ENCODE results near the gene CCBE1.

The CCBE1 gene

DNA sequence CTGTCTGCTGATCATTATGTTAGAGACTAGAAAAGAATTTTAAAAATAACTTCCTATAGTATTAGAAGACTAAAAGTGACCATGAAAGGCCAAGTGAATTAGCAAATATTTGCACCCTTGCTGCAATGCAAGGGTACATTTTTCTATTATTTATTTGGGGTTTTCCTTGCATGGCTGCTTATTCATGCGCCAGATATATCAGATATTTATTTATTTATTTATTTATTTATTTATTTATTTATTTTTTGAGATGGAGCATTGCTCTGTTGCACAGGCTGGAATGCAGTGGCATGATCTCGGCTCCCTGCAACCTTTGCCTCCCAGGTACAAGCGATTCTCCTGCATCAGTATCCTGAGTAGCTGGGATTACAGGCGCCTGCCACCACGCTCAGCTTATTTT, 211.8 kb downstream of the CCBE1 start:
- H3K9me3 ChIP-seq (ENCODE audit: control insufficient read depth, insufficient read depth, low read length), result no peaks in the 10 kb centered on the region
- H3K4me1 ChIP-seq (ENCODE audit: control insufficient read depth, insufficient read depth, low read length), result no peaks in the 10 kb centered on the region
- H3K27me3 ChIP-seq (ENCODE audit: control insufficient read depth, insufficient read depth, low read length), result no peaks in the 10 kb centered on the region
- no peak overlapping the region for H3K4me3 ChIP-seq (ENCODE audit: low read depth, low read length)
- no peak overlapping the region for H3K27ac ChIP-seq (ENCODE audit: low read depth, low read length)
- no peak overlapping the region for H3K9ac ChIP-seq (ENCODE audit: low read depth, low read length)
- H3K36me3 ChIP-seq (ENCODE audit: control insufficient read depth, insufficient read depth, low read length), result no peaks in the 10 kb centered on the region

DNA sequence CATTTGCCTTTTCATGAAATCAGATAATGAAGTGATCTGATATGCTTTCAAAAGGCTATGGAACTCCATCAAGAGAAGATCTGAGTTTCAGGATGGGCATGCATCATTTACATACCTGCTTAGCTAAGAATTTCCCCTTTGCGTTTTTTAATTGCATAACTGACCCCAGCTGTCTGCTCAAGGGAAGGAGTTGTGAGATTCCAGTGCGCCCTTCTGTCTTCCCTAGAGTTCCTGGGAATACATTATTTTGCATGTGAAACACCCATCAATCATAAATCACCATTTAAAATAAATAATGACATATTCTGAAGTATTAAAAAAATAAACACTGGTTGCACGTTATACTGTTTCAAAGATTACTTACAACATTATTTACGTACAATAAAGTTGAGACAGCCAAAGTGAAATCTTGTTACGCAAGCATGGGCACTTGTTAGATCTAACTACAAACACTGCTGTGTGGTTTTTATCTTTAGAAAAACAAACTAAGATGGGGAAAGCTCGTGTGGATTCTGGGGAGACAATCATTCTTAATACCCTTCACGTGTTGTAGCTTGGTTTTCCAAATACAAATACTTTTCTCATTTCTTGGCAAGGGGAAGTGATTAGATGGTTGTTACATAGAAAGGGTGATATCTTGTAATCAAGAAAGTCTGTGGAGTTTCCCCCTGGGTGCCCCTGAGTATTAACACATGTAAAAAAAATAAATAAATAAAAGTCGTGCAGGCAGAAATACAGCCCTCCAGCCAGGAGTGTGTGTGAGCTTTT, 212.5 kb downstream of the CCBE1 start:
- Histone ChIP-seq H3K36me3 (ENCODE audit: control insufficient read depth, insufficient read depth, low read length) (no peaks in the 10 kb centered on the region), H3K9ac (ENCODE audit: low read depth, low read length) (no peak overlapping the region), H3K4me1 (ENCODE audit: control insufficient read depth, insufficient read depth, low read length) (no peaks in the 10 kb centered on the region), H3K27ac (ENCODE audit: low read depth, low read length) (no peak overlapping the region), H3K9me3 (ENCODE audit: control insufficient read depth, insufficient read depth, low read length) (no peaks in the 10 kb centered on the region), H3K4me3 (ENCODE audit: low read depth, low read length) (no peak overlapping the region), H3K27me3 (ENCODE audit: control insufficient read depth, insufficient read depth, low read length) (no peaks in the 10 kb centered on the region)

DNA sequence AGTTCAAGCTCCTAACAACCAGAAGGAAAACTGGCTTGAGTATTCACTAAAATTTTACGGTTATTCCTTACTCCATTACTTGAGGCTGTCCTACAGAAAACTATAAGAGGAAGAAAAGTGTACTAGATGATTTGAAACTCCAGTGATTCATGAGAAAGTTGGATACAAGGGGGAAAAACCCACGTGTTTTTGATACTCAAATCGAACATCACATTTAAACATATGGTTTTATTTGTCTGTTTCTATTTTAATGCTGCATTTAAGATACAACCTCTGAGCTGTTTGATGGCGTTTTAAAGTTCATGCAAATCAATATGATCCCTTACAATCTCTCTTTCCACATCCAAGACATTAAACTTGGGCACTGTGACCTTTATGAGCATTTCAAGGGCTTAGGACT, 213.1 kb downstream of the CCBE1 start:
- Histone ChIP-seq H3K27ac (ENCODE audit: low read depth, low read length) (no peak overlapping the region), H3K27me3 (ENCODE audit: control insufficient read depth, insufficient read depth, low read length) (no peaks in the 10 kb centered on the region), H3K4me3 (ENCODE audit: low read depth, low read length) (no peak overlapping the region), H3K36me3 (ENCODE audit: control insufficient read depth, insufficient read depth, low read length) (no peaks in the 10 kb centered on the region), H3K9ac (ENCODE audit: low read depth, low read length) (no peak overlapping the region), H3K4me1 (ENCODE audit: control insufficient read depth, insufficient read depth, low read length) (no peaks in the 10 kb centered on the region), H3K9me3 (ENCODE audit: control insufficient read depth, insufficient read depth, low read length) (no peaks in the 10 kb centered on the region)

DNA sequence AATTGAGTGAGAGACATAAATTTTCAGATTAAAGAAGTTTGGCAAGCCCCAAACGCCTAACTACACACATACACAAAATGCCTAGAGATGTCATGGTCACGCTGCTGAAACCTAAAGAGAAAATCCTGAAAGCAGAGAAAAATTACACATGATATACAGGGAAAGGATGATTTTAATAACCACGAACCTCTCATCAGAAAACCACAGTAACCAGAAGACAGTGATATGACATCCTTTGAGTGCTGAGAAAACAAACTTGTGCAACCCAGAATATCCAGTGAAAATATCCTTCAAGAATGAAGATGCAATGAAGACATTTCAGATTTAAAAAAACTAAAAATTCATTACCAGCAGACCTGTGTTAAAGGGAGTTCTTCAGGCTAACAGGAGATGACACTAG, 215.8 kb downstream of the CCBE1 start:
- Histone ChIP-seq H3K9me3 (ENCODE audit: control insufficient read depth, insufficient read depth, low read length) (no peaks in the 10 kb centered on the region), H3K27me3 (ENCODE audit: control insufficient read depth, insufficient read depth, low read length) (no peaks in the 10 kb centered on the region), H3K4me3 (ENCODE audit: low read depth, low read length) (no peak overlapping the region), H3K36me3 (ENCODE audit: control insufficient read depth, insufficient read depth, low read length) (no peaks in the 10 kb centered on the region), H3K4me1 (ENCODE audit: control insufficient read depth, insufficient read depth, low read length) (no peaks in the 10 kb centered on the region), H3K27ac (ENCODE audit: low read depth, low read length) (no peak overlapping the region), H3K9ac (ENCODE audit: low read depth, low read length) (no peak overlapping the region)

DNA sequence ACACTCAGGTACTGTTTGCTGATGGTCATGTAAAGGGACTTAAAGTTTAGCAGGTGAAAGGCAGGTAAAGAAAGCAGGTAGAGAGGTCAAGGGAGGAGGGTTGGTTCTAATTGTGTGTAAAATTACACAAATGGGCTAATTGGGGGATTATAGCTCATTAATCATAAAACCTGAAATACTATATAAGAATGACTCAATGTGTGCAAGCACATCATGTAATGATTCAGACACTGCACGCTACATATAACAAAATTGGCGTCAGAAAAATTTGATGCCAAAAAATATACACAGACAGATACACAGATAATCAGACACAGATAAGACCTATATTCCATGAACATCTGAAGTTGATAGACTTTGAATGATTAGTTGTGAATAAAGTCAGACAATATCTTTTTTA, 217.4 kb downstream of the CCBE1 start:
- Histone ChIP-seq H3K9me3 (ENCODE audit: control insufficient read depth, insufficient read depth, low read length) (no peaks in the 10 kb centered on the region), H3K4me3 (ENCODE audit: low read depth, low read length) (no peak overlapping the region), H3K9ac (ENCODE audit: low read depth, low read length) (no peak overlapping the region), H3K4me1 (ENCODE audit: control insufficient read depth, insufficient read depth, low read length) (no peaks in the 10 kb centered on the region), H3K27me3 (ENCODE audit: control insufficient read depth, insufficient read depth, low read length) (no peaks in the 10 kb centered on the region), H3K27ac (ENCODE audit: low read depth, low read length) (no peak overlapping the region), H3K36me3 (ENCODE audit: control insufficient read depth, insufficient read depth, low read length) (no peaks in the 10 kb centered on the region)

DNA sequence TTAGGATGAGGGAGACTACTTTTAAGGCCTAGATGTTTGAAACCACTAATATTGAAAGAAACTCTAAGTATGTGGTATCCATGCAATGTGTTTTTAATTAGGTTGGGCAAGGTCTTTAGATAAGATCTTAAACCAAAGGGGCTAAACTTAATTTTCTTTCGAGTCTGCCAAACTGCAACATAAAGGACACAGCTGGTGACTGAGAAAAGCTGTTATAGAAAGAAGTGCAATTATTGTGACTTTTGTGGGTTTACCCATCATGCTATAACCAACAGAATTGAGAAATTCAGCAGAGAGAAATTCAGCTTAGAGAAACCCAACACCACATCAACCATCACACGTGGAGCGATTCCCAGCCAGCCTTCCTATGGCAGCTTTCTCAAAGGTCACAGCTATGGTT, 218.6 kb downstream of the CCBE1 start:
- Histone ChIP-seq H3K9ac (ENCODE audit: low read depth, low read length) (no peak overlapping the region), H3K36me3 (ENCODE audit: control insufficient read depth, insufficient read depth, low read length) (no peaks in the 10 kb centered on the region), H3K27ac (ENCODE audit: low read depth, low read length) (no peak overlapping the region), H3K27me3 (ENCODE audit: control insufficient read depth, insufficient read depth, low read length) (no peaks in the 10 kb centered on the region), H3K4me1 (ENCODE audit: control insufficient read depth, insufficient read depth, low read length) (no peaks in the 10 kb centered on the region), H3K4me3 (ENCODE audit: low read depth, low read length) (no peak overlapping the region), H3K9me3 (ENCODE audit: control insufficient read depth, insufficient read depth, low read length) (no peaks in the 10 kb centered on the region)

DNA sequence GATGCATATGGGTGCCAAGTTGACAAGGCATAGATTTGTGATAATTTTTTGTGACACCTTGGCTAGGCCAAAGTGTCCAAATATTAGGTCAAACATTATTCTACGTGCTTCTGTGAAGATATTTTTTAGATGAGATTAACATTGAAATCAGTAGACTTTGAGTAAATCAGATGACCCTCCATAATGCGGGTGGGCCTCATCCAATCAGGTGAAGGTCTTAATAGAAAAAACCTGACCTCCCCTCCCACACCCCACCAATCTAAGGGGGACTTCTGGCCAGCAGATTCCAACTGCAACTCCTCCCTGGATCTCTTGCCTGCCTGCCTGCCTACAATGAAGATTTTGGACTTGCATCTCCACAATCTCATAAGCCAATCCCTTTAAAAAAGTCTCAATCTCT, 219.4 kb downstream of the CCBE1 start:
- Histone ChIP-seq H3K9ac (ENCODE audit: low read depth, low read length) (no peak overlapping the region), H3K27ac (ENCODE audit: low read depth, low read length) (no peak overlapping the region), H3K4me3 (ENCODE audit: low read depth, low read length) (no peak overlapping the region), H3K9me3 (ENCODE audit: control insufficient read depth, insufficient read depth, low read length) (no peaks in the 10 kb centered on the region), H3K36me3 (ENCODE audit: control insufficient read depth, insufficient read depth, low read length) (no peaks in the 10 kb centered on the region), H3K27me3 (ENCODE audit: control insufficient read depth, insufficient read depth, low read length) (no peaks in the 10 kb centered on the region), H3K4me1 (ENCODE audit: control insufficient read depth, insufficient read depth, low read length) (no peaks in the 10 kb centered on the region)

DNA sequence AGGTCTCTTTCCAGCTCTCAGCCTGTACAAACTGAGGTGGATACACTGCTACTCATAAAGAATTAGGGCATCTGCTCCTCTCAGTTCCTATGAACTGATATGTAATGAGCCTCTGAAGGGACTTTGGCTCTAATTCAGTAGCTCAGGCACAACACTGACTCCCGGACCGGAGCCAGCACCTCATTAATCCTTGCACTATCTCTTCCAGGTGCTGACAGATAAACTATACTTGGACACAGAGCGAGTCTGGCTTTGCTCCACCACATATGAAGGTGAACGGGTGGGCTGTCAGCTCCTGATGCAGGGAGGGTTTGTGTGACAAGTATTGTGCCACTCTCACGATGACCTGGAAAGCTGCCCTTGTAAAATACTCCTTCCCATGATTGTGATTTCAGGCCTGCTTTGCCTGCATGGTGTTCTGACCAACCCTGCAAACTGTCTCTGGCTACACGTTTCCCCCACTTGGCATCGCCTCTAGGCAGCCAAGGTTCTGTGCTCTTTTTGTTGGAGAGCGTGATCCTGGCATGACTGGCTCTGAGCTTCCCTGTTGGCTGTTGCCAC, 226.6 kb downstream of the CCBE1 start:
- Histone ChIP-seq H3K27me3 (ENCODE audit: control insufficient read depth, insufficient read depth, low read length) (no peaks in the 10 kb centered on the region), H3K9me3 (ENCODE audit: control insufficient read depth, insufficient read depth, low read length) (no peaks in the 10 kb centered on the region), H3K9ac (ENCODE audit: low read depth, low read length) (no peak overlapping the region), H3K4me3 (ENCODE audit: low read depth, low read length) (no peak overlapping the region), H3K36me3 (ENCODE audit: control insufficient read depth, insufficient read depth, low read length) (no peaks in the 10 kb centered on the region), H3K27ac (ENCODE audit: low read depth, low read length) (no peak overlapping the region), H3K4me1 (ENCODE audit: control insufficient read depth, insufficient read depth, low read length) (no peaks in the 10 kb centered on the region)

DNA sequence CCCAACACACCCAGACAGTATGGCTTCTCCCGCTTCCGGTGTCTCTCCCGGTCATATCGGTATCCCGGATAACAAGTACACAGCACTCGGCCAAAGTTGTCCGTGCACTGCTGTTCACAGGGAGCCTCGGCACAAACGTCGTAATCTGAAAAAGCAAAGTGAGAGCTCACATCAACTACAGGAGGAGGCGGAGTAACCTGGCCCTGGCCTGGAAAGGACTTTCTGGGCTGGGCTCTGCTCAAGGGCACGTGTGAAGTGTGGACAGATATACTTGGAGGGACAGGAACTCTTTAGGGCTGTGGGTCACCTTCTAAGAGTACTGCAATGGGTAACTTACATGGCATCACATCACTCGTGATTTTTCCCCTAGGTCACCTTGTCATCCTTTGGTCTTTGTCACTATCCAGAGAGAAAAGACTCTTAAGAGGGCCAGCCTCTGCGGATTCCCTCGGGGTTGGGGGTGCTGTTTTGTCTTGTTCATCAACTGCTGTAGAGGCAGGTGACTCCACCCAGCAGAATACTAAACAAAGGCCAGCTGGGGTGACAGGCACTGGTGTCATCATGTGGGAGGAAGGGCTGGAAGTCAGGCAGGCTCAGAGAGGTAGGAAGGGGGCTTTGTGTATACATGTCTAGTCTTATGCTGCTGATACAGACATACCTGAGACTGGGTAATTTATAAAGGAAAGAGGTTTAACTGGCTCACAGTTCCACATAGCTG, 227.6 kb downstream of the CCBE1 start:
- Histone ChIP-seq H3K4me1 (ENCODE audit: control insufficient read depth, insufficient read depth, low read length) (no peaks in the 10 kb centered on the region), H3K27ac (ENCODE audit: low read depth, low read length) (no peak overlapping the region), H3K4me3 (ENCODE audit: low read depth, low read length) (no peak overlapping the region), H3K9me3 (ENCODE audit: control insufficient read depth, insufficient read depth, low read length) (no peaks in the 10 kb centered on the region), H3K27me3 (ENCODE audit: control insufficient read depth, insufficient read depth, low read length) (no peaks in the 10 kb centered on the region), H3K36me3 (ENCODE audit: control insufficient read depth, insufficient read depth, low read length) (no peaks in the 10 kb centered on the region), H3K9ac (ENCODE audit: low read depth, low read length) (no peak overlapping the region)

DNA sequence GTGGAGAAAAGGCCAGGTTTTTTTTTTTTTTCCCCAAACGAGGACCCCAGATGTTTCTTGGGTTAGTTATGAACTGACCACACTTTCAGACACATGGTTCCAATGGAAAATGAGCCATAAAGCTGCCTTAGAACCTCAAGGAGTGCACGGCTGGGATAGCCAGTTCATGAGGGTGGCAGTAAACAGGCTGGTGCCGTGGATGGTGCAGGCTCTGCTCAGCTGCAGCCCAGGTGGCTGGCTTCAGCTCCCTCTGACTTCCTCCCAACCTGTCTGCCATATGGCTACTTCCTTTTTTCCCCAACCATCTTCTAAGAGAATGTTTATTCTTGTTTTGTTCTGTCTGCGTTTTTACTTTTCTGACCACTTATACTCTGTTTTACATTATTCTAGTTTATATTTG, 228.4 kb downstream of the CCBE1 start:
- Histone ChIP-seq H3K36me3 (ENCODE audit: control insufficient read depth, insufficient read depth, low read length) (no peaks in the 10 kb centered on the region), H3K9me3 (ENCODE audit: control insufficient read depth, insufficient read depth, low read length) (no peaks in the 10 kb centered on the region), H3K4me3 (ENCODE audit: low read depth, low read length) (no peak overlapping the region)

DNA sequence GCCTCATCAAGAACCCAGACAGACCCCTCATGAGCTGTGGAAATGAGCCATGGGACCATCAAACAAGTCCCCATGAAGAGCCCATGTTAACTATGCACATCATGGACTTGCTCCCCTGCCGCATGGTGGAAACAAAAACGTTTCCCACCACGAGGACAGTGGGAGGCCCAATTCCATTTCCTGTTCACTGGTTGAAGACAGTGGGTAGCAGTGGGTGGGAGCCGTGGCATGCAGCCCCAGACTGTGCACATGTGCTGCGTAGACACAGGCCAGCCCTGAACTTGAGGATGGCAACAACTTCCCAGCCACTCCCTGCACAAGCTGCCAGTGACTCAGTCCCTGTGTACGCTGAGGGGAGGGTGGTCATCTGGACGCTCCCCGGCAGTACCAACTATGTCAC, 229.7 kb downstream of the CCBE1 start:
- H3K27me3 ChIP-seq (ENCODE audit: control insufficient read depth, insufficient read depth, low read length), result no peaks in the 10 kb centered on the region
- H3K9me3 ChIP-seq (ENCODE audit: control insufficient read depth, insufficient read depth, low read length), result no peaks in the 10 kb centered on the region
- no peaks in the 10 kb centered on the region for H3K36me3 ChIP-seq (ENCODE audit: control insufficient read depth, insufficient read depth, low read length)
- no peak overlapping the region for H3K9ac ChIP-seq (ENCODE audit: low read depth, low read length)
- H3K27ac ChIP-seq (ENCODE audit: low read depth, low read length), result no peak overlapping the region
- H3K4me1 ChIP-seq (ENCODE audit: control insufficient read depth, insufficient read depth, low read length), result no peaks in the 10 kb centered on the region
- no peak overlapping the region for H3K4me3 ChIP-seq (ENCODE audit: low read depth, low read length)

More for the DNA sequence above, 228.4 kb downstream of the CCBE1 start:
- Histone ChIP-seq H3K9ac (ENCODE audit: low read depth, low read length) (no peak overlapping the region), H3K4me1 (ENCODE audit: control insufficient read depth, insufficient read depth, low read length) (no peaks in the 10 kb centered on the region), H3K27me3 (ENCODE audit: control insufficient read depth, insufficient read depth, low read length) (no peaks in the 10 kb centered on the region), H3K27ac (ENCODE audit: low read depth, low read length) (no peak overlapping the region)
